ENCODE results near the gene BTC.
"Not testable (repeated sequence)": the region's sequence is repeated elsewhere in the genome, so short reads cannot be mapped to it uniquely, and the experiment has no call there.

The BTC gene

GRCh38 chr4:74794382-74795010 lies at the start of gene BTC:
Gene BTC (minus strand): TSS chr4:74794523. CDS start chr4:74794325, 198 bp downstream.
- no peak for DNase-seq (ENCODE audit: low read depth in 2 of 2)

GRCh38 chr4:74840936-74841509 lies 46.7 kb upstream of the BTC start:
- DNase-seq (ENCODE audit: low read depth in 2 of 2): no peak

GRCh38 chr4:74838746-74839370 lies 44.5 kb upstream of the BTC start:
- no peak for DNase-seq (ENCODE audit: low read depth in 2 of 2)

- no peak for DNase-seq (ENCODE audit: low read depth in 2 of 2)
Observed at GRCh38 chr4:74830928-74831327, 36.6 kb upstream of the BTC start.

GRCh38 chr4:74823194-74823593 lies 28.9 kb upstream of the BTC start:
- DNase-seq (ENCODE audit: low read depth in 2 of 2): no peak

- no peak for DNase-seq (ENCODE audit: low read depth in 2 of 2)
Observed at GRCh38 chr4:74822603-74823002, 28.3 kb upstream of the BTC start.

DNA sequence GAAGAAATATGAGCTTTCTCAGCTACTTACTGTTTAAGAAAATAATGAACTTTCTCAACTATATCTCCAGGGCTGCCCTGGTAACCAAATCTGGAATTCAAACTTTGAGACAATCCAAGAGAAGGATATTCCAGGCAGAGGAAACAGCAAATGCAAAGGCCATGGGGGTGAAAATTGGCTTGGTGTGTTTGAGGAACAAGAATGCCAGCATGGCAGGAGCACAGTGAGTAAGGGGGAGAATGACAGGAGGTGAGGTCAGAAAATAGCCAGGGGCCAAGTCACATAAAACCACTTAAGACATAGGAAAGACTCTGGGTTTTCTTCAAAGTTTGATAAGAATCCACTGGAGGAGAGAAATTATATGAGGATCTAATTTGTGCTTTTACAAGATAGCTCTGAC lies 27.2 kb upstream of the BTC start:
- no peak for DNase-seq (ENCODE audit: low read depth in 2 of 2)

- DNase-seq (ENCODE audit: low read depth in 2 of 2): no peak
Observed at GRCh38 chr4:74814052-74814451, 19.7 kb upstream of the BTC start.

GRCh38 chr4:74812056-74812455 lies 17.7 kb upstream of the BTC start:
- not testable (repeated sequence) for DNase-seq (ENCODE audit: low read depth in 2 of 2)

- no peak for DNase-seq (ENCODE audit: low read depth in 2 of 2)
Observed at GRCh38 chr4:74805601-74806000, 11.3 kb upstream of the BTC start.

DNA sequence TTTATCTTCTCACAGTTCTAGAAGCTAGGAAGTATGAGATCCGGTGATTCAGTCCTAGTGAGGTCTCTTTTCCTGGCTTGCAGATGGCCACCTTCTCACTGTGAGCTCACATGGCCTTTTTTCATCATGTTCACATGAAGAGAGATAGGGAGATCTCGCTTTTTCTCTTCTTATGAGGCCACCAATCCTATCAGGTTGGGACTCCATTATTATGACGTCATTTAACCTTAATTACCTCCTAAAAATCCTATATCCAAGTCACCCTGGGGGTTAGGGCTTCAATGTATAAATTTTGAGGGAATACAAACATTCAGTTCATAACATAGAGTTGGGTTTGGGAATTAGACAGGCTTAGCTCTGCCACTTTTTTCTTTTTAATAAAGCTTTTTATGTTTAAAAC lies 6.0 kb upstream of the BTC start:
- DNase-seq (ENCODE audit: low read depth in 2 of 2): no peak

DNA sequence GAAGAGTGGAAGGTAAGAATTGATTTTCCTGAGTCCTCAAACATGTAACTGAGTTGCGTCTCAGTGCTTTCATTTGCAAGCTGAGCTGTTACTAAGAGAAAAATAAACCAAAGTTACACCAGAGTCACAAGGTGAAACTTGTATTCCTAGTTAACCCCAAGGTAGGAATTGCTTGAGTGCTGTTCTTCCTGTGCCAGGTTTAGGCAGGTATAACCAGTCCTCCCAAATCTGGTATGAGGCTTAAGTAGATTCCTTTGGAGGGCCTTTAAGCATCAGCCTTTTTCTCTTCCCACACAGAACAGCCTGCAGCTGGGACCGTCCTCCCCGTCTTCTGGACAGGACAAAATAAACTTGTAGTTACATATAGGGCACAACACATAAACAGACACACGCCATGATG lies 2.3 kb upstream of the BTC start:
- DNase-seq (ENCODE audit: low read depth in 2 of 2): no peak

- DNase-seq (ENCODE audit: low read depth in 2 of 2): no peak
Observed at GRCh38 chr4:74793757-74794381, 454 bp downstream of the BTC start.

GRCh38 chr4:74790652-74791051 lies 3.7 kb downstream of the BTC start:
- no peak for DNase-seq (ENCODE audit: low read depth in 2 of 2)

DNA sequence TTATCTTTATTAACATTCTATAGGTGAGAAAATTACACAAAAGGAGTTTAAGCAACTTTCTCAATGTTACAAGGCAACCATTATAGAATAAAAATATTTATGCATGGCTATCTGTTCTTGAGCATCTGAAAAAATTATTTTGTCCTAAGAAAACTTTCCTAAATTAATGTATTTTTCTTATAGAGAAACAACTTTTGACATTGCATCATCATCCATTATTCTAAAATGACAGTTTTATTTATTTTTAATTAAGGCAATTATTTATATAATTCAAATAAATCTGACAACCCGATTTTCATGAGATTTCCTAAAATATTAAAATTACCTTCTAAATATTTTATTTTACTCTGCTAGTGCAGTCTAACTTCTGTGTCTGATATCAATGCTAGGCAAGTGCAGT lies 4.8 kb downstream of the BTC start:
- no peak for DNase-seq (ENCODE audit: low read depth in 2 of 2)

GRCh38 chr4:74777531-74777930 lies 16.8 kb downstream of the BTC start:
- DNase-seq (ENCODE audit: low read depth in 2 of 2): no peak

DNA sequence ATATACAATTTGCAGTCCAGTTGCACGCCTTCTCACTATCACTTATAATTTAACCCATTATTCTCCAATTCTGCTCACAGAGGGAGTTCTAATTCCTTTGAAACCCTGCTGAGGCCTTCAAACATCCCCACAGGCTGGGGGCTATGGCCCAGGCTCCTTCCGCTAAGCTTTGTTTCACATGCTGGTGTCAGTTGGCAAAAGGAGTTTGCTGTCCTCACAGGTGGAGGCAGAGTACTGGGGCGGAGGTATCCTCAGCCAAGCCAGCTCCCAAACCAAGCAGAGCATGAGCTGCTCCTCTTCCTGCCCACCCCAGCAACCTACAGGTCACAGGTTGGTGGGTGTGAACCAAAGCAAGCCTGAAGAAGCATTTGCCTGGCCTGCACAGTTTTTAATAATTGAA lies 21.5 kb downstream of the BTC start:
- no peak for DNase-seq (ENCODE audit: low read depth in 2 of 2)

- no peak for DNase-seq (ENCODE audit: low read depth in 2 of 2)
Observed at GRCh38 chr4:74772106-74772505, 22.2 kb downstream of the BTC start.

- DNase-seq (ENCODE audit: low read depth in 2 of 2): no peak
Observed at GRCh38 chr4:74770226-74770910, 24.0 kb downstream of the BTC start.

DNA sequence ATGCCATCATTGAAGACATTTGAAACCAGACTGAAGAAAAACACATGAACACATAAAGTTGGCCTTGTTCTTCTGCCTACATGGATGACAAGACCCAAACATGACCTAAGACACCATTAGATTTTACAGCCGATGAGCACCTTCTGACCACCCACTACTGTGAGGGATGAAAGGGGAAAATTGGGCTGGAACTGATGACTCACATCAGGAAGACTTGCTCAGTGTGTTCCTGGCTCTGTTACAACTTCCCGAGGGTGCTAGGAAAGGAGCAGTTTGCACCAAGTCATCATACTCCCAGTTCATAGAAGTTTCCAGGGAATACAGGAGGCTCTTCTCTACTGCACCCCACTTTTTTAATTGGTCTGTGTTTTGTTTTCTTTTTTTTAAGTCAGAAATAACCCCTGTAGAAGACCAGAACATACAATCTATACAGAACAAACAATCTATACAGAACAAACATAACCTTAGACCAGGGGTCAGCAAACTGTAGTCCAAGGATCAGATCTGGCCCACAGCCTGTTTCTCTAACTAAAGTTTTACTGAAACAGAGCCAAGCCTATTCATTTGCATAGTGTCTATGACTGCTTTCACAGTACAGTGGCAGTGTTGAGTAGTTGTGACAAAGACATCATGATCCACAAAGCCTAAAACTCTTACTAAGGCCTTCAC lies 25.3 kb downstream of the BTC start:
- DNase-seq (ENCODE audit: low read depth in 2 of 2): no peak

- no peak for DNase-seq (ENCODE audit: low read depth in 2 of 2)
Observed at GRCh38 chr4:74764119-74764518, 30.2 kb downstream of the BTC start.
